ENCODE measurements around the gene VIM. TPM values are rescaled to one million over a fixed set of nuclear protein-coding genes. Genes with fewer than 3 reads are reported as not detected.
A peak's percentile ranks its signal among the peaks of the same experiment; 100 is the strongest.

VIM gene
- polyA plus RNA-seq, 1 donor: 706 TPM

- no peak for DNase-seq
- Histone ChIP-seq H3K4me1 (ENCODE audit: control insufficient read depth, insufficient read depth, low read length) (no peaks in the 10 kb centered on the region), H3K27ac (ENCODE audit: low read length) (peak overlapping the region; percentile 35), H3K27me3 (ENCODE audit: control insufficient read depth, insufficient read depth, low read length) (no peaks in the 10 kb centered on the region), H3K9me3 (ENCODE audit: control insufficient read depth, low read depth, low read length) (no peaks in the 10 kb centered on the region), H3K4me3 (ENCODE audit: low read length) (no peak overlapping the region), H3K36me3 (ENCODE audit: control insufficient read depth, insufficient read depth, low read length) (no peaks in the 10 kb centered on the region)
- no CpG with 5 or more reads among the region's 6 CpGs for WGBS (ENCODE audit: insufficient coverage, low lambda C conversion rate)
Observed at GRCh38 chr10:17216901-17217395, 11.1 kb upstream of the VIM start.

- Histone ChIP-seq H3K27me3 (ENCODE audit: control insufficient read depth, insufficient read depth, low read length) (peaks cover 2% of the 10 kb centered on the region), H3K27ac (ENCODE audit: low read length) (no peak overlapping the region), H3K9me3 (ENCODE audit: control insufficient read depth, low read depth, low read length) (no peaks in the 10 kb centered on the region), H3K4me1 (ENCODE audit: control insufficient read depth, insufficient read depth, low read length) (no peaks in the 10 kb centered on the region), H3K36me3 (ENCODE audit: control insufficient read depth, insufficient read depth, low read length) (no peaks in the 10 kb centered on the region), H3K4me3 (ENCODE audit: low read length) (no peak overlapping the region)
- no CpG with 5 or more reads among the region's 1 CpG for WGBS (ENCODE audit: insufficient coverage, low lambda C conversion rate)
- DNase-seq: no peak
Observed at GRCh38 chr10:17217631-17218232, 10.3 kb upstream of the VIM start.

- Histone ChIP-seq H3K9me3 (ENCODE audit: control insufficient read depth, low read depth, low read length) (no peaks in the 10 kb centered on the region), H3K36me3 (ENCODE audit: control insufficient read depth, insufficient read depth, low read length) (no peaks in the 10 kb centered on the region), H3K27ac (ENCODE audit: low read length) (no peak overlapping the region), H3K27me3 (ENCODE audit: control insufficient read depth, insufficient read depth, low read length) (peaks cover 2% of the 10 kb centered on the region), H3K4me1 (ENCODE audit: control insufficient read depth, insufficient read depth, low read length) (no peaks in the 10 kb centered on the region), H3K4me3 (ENCODE audit: low read length) (no peak overlapping the region)
- no peak for DNase-seq
- WGBS (ENCODE audit: insufficient coverage, low lambda C conversion rate): 100% methylated on average over 1 of the region's 2 CpGs
Observed at GRCh38 chr10:17219024-17219423, 9.0 kb upstream of the VIM start.

GRCh38 chr10:17220652-17221100 is 7.4 kb upstream of the VIM start:
- Histone ChIP-seq H3K4me1 (ENCODE audit: control insufficient read depth, insufficient read depth, low read length) (no peaks in the 10 kb centered on the region), H3K27ac (ENCODE audit: low read length) (no peak overlapping the region), H3K36me3 (ENCODE audit: control insufficient read depth, insufficient read depth, low read length) (no peaks in the 10 kb centered on the region), H3K27me3 (ENCODE audit: control insufficient read depth, insufficient read depth, low read length) (peaks cover 8% of the 10 kb centered on the region), H3K4me3 (ENCODE audit: low read length) (no peak overlapping the region), H3K9me3 (ENCODE audit: control insufficient read depth, low read depth, low read length) (no peaks in the 10 kb centered on the region)
- no CpG with 5 or more reads among the region's 1 CpG for WGBS (ENCODE audit: insufficient coverage, low lambda C conversion rate)
- no peak for DNase-seq

GRCh38 chr10:17222329-17222728 is 5.7 kb upstream of the VIM start:
- Histone ChIP-seq H3K36me3 (ENCODE audit: control insufficient read depth, insufficient read depth, low read length) (no peaks in the 10 kb centered on the region), H3K27me3 (ENCODE audit: control insufficient read depth, insufficient read depth, low read length) (peaks cover 24% of the 10 kb centered on the region), H3K9me3 (ENCODE audit: control insufficient read depth, low read depth, low read length) (no peaks in the 10 kb centered on the region), H3K4me3 (ENCODE audit: low read length) (no peak overlapping the region), H3K4me1 (ENCODE audit: control insufficient read depth, insufficient read depth, low read length) (no peaks in the 10 kb centered on the region), H3K27ac (ENCODE audit: low read length) (no peak overlapping the region)
- DNase-seq: no peak
- WGBS (ENCODE audit: insufficient coverage, low lambda C conversion rate): 81% methylated on average over 3 of the region's 4 CpGs

GRCh38 chr10:17225808-17226207 is 2.2 kb upstream of the VIM start:
- peaks cover 11% of the 10 kb centered on the region for H3K9me3 ChIP-seq (ENCODE audit: control insufficient read depth, low read depth, low read length)
- 20% methylated on average over 1 of the region's 4 CpGs for WGBS (ENCODE audit: insufficient coverage, low lambda C conversion rate)
- H3K36me3 ChIP-seq (ENCODE audit: control insufficient read depth, insufficient read depth, low read length): no peaks in the 10 kb centered on the region
- H3K4me1 ChIP-seq (ENCODE audit: control insufficient read depth, insufficient read depth, low read length): peaks cover 6% of the 10 kb centered on the region
- DNase-seq: no peak
- H3K27me3 ChIP-seq (ENCODE audit: control insufficient read depth, insufficient read depth, low read length): peaks cover 52% of the 10 kb centered on the region
- H3K4me3 ChIP-seq (ENCODE audit: low read length): no peak overlapping the region
- H3K27ac ChIP-seq (ENCODE audit: low read length): no peak overlapping the region

- Histone ChIP-seq H3K36me3 (ENCODE audit: control insufficient read depth, insufficient read depth, low read length) (no peaks in the 10 kb centered on the region), H3K4me3 (ENCODE audit: low read length) (no peak overlapping the region), H3K27me3 (ENCODE audit: control insufficient read depth, insufficient read depth, low read length) (peaks cover 52% of the 10 kb centered on the region), H3K9me3 (ENCODE audit: control insufficient read depth, low read depth, low read length) (peaks cover 11% of the 10 kb centered on the region), H3K4me1 (ENCODE audit: control insufficient read depth, insufficient read depth, low read length) (peaks cover 6% of the 10 kb centered on the region), H3K27ac (ENCODE audit: low read length) (no peak overlapping the region)
- WGBS (ENCODE audit: insufficient coverage, low lambda C conversion rate): no CpG with 5 or more reads among the region's 8 CpGs
- no peak for DNase-seq
Observed at GRCh38 chr10:17226891-17227303, 1.1 kb upstream of the VIM start.

GRCh38 chr10:17227367-17228090 is 512 bp upstream of the VIM start:
- Histone ChIP-seq H3K36me3 (ENCODE audit: control insufficient read depth, insufficient read depth, low read length) (no peaks in the 10 kb centered on the region), H3K4me1 (ENCODE audit: control insufficient read depth, insufficient read depth, low read length) (peaks cover 6% of the 10 kb centered on the region), H3K27ac (ENCODE audit: low read length) (peak overlapping the region; percentile 90), H3K9me3 (ENCODE audit: control insufficient read depth, low read depth, low read length) (peaks cover 11% of the 10 kb centered on the region), H3K4me3 (ENCODE audit: low read length) (peak overlapping the region; percentile 84), H3K27me3 (ENCODE audit: control insufficient read depth, insufficient read depth, low read length) (peaks cover 50% of the 10 kb centered on the region)
- 11% methylated on average over 3 of the region's 12 CpGs for WGBS (ENCODE audit: insufficient coverage, low lambda C conversion rate)
- peak in 1 of 2 donors; percentile 24 for DNase-seq

GRCh38 chr10:17229016-17229716 is 1.1 kb downstream of the VIM start:
- H3K36me3 ChIP-seq (ENCODE audit: control insufficient read depth, insufficient read depth, low read length): peaks cover 8% of the 10 kb centered on the region
- peaks cover 53% of the 10 kb centered on the region for H3K27me3 ChIP-seq (ENCODE audit: control insufficient read depth, insufficient read depth, low read length)
- DNase-seq: peak; percentile 53 to 65
- H3K27ac ChIP-seq (ENCODE audit: low read length): peak overlapping the region; percentile 90
- WGBS (ENCODE audit: insufficient coverage, low lambda C conversion rate): no CpG with 5 or more reads among the region's 72 CpGs
- H3K4me3 ChIP-seq (ENCODE audit: low read length): peak overlapping the region; percentile 84
- peaks cover 15% of the 10 kb centered on the region for H3K9me3 ChIP-seq (ENCODE audit: control insufficient read depth, low read depth, low read length)
- peaks cover 11% of the 10 kb centered on the region for H3K4me1 ChIP-seq (ENCODE audit: control insufficient read depth, insufficient read depth, low read length)

GRCh38 chr10:17229717-17229966 is 1.6 kb downstream of the VIM start:
- Histone ChIP-seq H3K9me3 (ENCODE audit: control insufficient read depth, low read depth, low read length) (peaks cover 17% of the 10 kb centered on the region), H3K36me3 (ENCODE audit: control insufficient read depth, insufficient read depth, low read length) (peaks cover 13% of the 10 kb centered on the region), H3K4me3 (ENCODE audit: low read length) (peak overlapping the region; percentile 84), H3K27ac (ENCODE audit: low read length) (peak overlapping the region; percentile 76), H3K4me1 (ENCODE audit: control insufficient read depth, insufficient read depth, low read length) (peaks cover 11% of the 10 kb centered on the region), H3K27me3 (ENCODE audit: control insufficient read depth, insufficient read depth, low read length) (peaks cover 52% of the 10 kb centered on the region)
- DNase-seq: no peak
- WGBS (ENCODE audit: insufficient coverage, low lambda C conversion rate): no CpG with 5 or more reads among the region's 21 CpGs
